A549 treated with AZD2906 at 1 μM for 4 hours (cell line): Measurements from ENCODE around the gene TAF11L7. TPM values are rescaled to one million over a fixed set of nuclear protein-coding genes. Genes with fewer than 3 reads are reported as not detected.

Source experiments
- total RNA-seq: library from RNA; stranded (reverse); fragments of 200-300 nt; extraction: Qiagen RNA extraction; gene quantifications from 5 replicates; pipeline ENCODE4 v1.2.3, GENCODE V29; 2022

TAF11L7 gene
- total RNA-seq: not detected in 5 replicates

GRCh38 chr5:17585658-17586057 is at the start of gene TAF11L7:
Gene TAF11L7, minus strand, starts transcription at chr5:17585758.

GRCh38 chr5:17634160-17634559 is 48.6 kb upstream of the TAF11L7 start, which contains the start of gene TAF11L14:
Gene TAF11L14, plus strand, starts transcription at chr5:17634460.

GRCh38 chr5:17631788-17632187 is 46.2 kb upstream of the TAF11L7 start, which contains the start of gene TAF11L13:
Gene TAF11L13, plus strand, starts transcription at chr5:17632088.

GRCh38 chr5:17610092-17610491 is 24.5 kb upstream of the TAF11L7 start, which contains the start of gene TAF11L12:
Gene TAF11L12, plus strand, starts transcription at chr5:17610392.

GRCh38 chr5:17603880-17604279 is 18.3 kb upstream of the TAF11L7 start, which contains the start of gene TAF11L11:
Gene TAF11L11, plus strand, starts transcription at chr5:17604183.

GRCh38 chr5:17597728-17598127 is 12.2 kb upstream of the TAF11L7 start, which contains the start of gene TAF11L10:
Gene TAF11L10, minus strand, starts transcription at chr5:17597828.

GRCh38 chr5:17594255-17594654 is 8.7 kb upstream of the TAF11L7 start, which contains the start of gene TAF11L9:
Gene TAF11L9, minus strand, starts transcription at chr5:17594394.

GRCh38 chr5:17590860-17591259 is 5.3 kb upstream of the TAF11L7 start, which contains the start of gene TAF11L8:
Gene TAF11L8, minus strand, starts transcription at chr5:17590960.

Other genes starting within 250 kb of the TAF11L7 start
- gene TAF11L2, start 87.5 kb downstream of the TAF11L7 start, total RNA-seq: not detected in 5 replicates
- not detected in 5 replicates for gene TAF11L3, start 67.4 kb downstream of the TAF11L7 start, total RNA-seq
- gene TAF11L4, start 64.0 kb downstream of the TAF11L7 start, total RNA-seq: not detected in 5 replicates
- not detected in 5 replicates for gene TAF11L5, start 60.5 kb downstream of the TAF11L7 start, total RNA-seq
- gene TAF11L6, start 57.1 kb downstream of the TAF11L7 start, total RNA-seq: not detected in 5 replicates
- gene TAF11L8, start 5.2 kb upstream of the TAF11L7 start, total RNA-seq: not detected in 5 replicates
- gene TAF11L9, start 8.6 kb upstream of the TAF11L7 start, total RNA-seq: not detected in 5 replicates
- not detected in 5 replicates for gene TAF11L10, start 12.1 kb upstream of the TAF11L7 start, total RNA-seq
- gene TAF11L11, start 18.4 kb upstream of the TAF11L7 start, total RNA-seq: 0.07 to 0.17 TPM (median 0.10 TPM) in 4 of 5 replicates, not detected in the other
- 0.06 to 0.14 TPM in 2 of 5 replicates, not detected in the others for gene TAF11L12, start 24.6 kb upstream of the TAF11L7 start, total RNA-seq
- gene TAF11L13, start 46.3 kb upstream of the TAF11L7 start, total RNA-seq: not detected in 5 replicates
- gene TAF11L14, start 48.7 kb upstream of the TAF11L7 start, total RNA-seq: not detected in 5 replicates